HS-27A (cell line): ENCODE data around the gene SLIT3.
"Not testable (repeated sequence)": the region's sequence is repeated elsewhere in the genome, so short reads cannot be mapped to it uniquely, and the experiment has no call there.

Experiments used
- DNase-seq: peaks from one replicate; pipeline ENCODE4 v3.0.0-alpha.2; 2012; ENCODE audit warnings: low read depth, missing footprints

SLIT3 gene

GRCh38 chr5:168668078-168668477 lies 632.9 kb downstream of the SLIT3 start:
- DNase-seq: no peak

GRCh38 chr5:168667301-168667840 lies 633.6 kb downstream of the SLIT3 start:
- no peak for DNase-seq

DNA sequence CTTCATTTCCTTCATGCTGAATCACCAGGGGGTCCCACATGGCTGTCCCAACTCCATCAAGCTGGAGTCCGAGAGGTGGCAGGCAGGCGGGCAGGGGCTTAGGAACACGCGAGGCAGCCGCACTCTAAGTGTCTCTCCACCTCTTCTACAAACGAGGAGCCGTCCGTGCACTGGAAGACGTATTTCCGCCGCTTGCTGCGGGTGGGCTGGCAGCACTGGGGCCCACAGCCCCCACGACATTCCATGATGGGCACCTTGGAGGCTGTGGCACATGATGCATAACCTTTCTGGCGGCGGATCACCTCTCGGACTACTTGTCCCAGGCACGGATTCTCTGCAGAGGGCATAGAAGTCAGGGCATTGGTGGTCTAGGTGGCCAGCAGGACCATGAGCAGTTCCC lies 634.6 kb downstream of the SLIT3 start:
- no peak for DNase-seq

DNA sequence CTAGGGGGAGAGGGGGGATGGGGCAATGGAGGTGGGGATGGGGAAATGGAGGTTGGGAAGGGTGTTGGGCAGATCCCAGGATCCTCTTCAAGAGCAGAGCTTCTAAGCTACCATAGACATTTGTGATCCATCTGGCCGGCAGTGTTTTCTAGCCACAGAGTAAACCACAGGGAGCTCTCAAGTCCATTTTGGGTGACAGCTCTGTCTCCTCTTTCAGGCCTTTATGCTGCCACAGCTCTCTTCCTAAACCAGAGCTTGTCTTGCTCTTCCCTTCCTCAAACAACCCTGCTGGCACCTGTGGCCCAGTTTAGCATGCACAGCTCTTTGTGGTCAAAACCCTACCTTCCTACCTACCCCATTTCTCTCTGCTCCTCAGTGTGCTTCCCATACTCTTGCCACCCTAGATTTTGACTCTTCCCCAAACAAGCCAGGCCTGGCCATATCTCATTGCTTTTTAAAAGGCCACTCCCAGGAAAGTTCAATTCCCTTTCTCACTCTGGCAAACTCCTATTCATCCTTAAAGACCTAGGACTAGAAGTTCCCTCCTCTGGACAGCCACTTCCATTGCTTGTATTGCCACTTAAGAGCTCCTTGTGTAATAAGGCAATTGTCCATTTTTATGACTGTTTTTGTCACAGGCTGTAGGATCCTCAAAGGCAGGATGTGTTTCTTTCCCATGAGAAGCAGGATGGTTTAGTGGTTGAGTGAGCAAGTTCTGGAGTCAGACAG lies 637.5 kb downstream of the SLIT3 start:
- DNase-seq: no peak

DNA sequence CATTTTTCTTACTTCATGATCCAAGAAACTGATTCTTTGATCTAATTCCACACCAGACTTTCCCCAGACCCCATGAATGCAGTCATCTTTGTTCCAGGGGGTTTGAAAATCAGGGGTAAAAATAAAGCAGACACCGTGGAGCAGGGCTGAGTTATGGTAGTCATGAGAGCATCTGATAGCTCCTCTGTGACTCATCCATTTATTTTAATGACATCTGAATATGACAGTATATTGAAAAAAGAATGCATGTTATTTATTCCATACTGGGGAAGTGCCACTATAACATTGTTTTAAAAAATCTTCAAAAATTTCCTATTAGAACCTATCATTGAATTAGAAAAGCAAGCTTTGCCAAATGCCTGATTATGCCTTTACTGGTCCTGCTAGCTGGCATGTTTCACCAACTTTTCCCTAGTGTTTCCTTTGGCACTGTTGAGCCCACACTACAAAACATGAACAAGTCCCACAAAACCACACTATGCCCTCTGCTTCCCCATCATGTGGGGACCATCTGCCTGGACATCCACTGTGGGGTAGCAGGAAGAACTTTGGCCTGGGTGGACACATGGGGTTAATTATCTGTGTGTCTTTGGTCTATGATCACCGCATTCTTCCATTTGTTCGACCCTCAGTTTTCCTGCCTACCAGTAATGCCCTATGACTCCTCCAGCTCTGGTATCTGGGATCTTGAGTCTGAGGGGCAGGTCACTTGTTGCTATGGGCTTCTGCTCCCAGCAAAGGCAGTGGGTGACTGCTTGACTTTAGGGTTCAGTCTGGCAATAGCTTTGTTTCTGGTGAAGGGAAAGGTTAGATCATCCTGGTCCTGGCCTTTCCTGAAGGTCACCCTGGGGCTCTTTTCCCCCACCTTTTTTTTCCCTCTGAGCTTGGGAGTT lies 639.1 kb downstream of the SLIT3 start:
- no peak for DNase-seq

DNA sequence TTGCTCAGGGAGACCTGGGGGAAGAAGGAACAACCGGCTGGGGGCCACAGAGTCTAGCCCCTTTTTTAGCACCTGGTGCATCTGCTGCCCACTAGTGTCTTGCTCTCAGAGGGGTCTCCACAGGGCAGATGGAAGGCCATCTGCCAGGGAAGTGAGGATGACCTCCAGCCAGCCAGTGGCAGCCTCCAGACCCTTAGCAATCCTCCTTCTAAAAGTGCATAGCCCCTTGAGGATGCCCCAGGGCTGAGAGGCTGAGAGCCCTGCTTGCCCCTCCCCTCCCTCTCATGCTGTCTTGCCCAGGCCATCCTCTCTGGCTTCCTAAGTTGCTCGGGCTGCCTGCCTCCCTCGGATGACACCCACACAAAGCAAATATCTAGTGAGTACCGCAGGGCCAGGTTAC lies 640.2 kb downstream of the SLIT3 start:
- DNase-seq: no peak

- DNase-seq: no peak
Observed at GRCh38 chr5:168659286-168659847, 641.6 kb downstream of the SLIT3 start.

DNA sequence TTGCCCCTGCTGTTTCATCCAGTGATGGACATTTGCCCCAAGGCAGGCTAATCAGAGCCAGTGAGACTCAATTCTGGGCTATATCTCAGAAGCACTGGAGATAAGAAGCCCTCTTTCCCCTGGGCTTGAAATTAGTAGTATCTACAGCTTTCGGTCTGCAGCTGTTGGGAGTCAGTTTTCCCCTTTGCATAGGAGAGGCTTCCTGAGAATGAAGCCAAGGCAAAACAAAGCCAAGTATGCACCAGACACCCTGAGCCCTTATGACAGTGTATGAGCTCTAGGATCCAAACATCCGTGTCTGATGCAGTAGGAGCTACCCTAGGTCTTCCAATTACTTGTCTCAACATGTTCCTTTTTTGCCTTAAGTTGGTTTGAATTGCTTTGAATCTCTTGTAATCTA lies 642.5 kb downstream of the SLIT3 start:
- no peak for DNase-seq

- DNase-seq: no peak
Observed at GRCh38 chr5:168656633-168657032, 644.3 kb downstream of the SLIT3 start.

DNA sequence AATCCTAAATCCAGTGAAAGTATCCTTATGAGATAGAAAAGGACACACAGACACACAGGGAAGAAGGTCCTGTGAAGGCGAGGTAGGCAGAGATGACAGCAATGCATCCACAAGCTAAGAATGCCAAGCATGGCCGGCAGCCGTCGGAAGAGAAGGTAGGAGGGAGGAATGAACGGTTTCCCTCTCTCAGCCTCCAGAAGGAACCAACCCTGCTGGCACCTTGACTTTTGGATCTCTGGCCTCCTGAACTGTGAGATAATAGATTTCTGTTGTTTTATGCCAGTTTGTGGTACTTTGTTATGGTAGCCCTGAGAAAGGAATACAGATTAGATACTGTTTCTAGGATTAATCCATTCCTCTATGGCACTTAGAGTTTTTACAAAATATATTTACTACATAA lies 645.6 kb downstream of the SLIT3 start:
- no peak for DNase-seq

- DNase-seq: no peak
Observed at GRCh38 chr5:168654211-168654721, 646.7 kb downstream of the SLIT3 start.

DNA sequence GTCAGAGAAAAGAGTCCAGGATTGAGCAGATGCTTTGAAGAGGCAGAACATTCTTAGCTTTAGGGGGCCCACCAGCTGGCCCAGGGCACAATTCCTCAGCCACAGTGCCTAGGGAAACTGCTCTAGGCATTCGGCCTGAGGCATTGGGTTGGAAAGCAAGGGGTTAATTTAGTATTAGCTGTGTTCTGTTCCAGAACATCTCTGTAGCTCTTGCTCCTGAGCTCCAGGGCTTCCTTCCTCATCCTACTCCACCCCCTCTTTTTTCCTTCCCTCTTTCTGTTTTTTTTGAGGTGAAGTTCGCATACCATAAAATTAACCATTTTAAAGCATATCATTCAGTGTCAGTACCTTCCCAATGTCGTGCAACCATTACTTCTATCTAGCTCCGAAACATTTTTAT lies 647.3 kb downstream of the SLIT3 start:
- DNase-seq: no peak

GRCh38 chr5:168651648-168652047 lies 649.3 kb downstream of the SLIT3 start:
- DNase-seq: peak; percentile 58

DNA sequence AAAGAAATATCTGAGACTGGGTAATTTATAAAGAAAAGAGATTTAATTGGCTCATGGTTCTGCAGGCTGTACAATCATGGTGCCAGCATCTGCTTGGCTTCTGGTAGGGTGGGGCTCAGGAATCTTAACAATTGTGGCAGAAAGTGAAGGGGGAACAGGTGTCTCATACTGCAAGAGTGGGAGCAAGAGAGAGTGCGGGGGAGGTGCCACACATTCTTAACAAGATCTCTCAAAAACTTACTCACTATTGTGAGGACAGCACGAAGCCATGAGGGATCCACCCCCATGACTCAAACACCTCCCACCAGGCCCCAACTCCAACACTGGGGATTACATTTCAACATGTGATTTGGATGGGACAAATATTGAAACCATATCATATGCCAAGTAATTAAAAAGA lies 651.6 kb downstream of the SLIT3 start:
- no peak for DNase-seq

GRCh38 chr5:168648576-168648975 lies 652.4 kb downstream of the SLIT3 start:
- no peak for DNase-seq

DNA sequence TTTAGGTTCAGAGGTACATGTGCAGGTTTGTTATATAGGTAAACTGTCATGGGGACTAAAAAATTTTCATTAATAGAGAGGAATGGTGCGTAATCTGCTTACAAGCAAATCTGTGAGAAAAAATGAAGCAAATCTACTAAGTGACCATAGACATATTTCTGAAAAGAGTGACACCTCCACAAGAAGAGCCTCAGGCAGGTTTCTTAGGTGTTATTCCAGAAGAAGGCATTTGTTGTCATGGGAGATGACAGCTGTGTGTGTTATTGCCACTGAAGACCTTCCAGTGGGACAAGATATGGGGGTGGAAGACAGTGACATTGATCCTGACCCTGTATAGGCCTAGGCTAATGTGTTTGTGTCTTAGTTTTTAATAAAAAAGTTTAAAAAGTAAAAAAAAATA lies 652.9 kb downstream of the SLIT3 start:
- DNase-seq: no peak

DNA sequence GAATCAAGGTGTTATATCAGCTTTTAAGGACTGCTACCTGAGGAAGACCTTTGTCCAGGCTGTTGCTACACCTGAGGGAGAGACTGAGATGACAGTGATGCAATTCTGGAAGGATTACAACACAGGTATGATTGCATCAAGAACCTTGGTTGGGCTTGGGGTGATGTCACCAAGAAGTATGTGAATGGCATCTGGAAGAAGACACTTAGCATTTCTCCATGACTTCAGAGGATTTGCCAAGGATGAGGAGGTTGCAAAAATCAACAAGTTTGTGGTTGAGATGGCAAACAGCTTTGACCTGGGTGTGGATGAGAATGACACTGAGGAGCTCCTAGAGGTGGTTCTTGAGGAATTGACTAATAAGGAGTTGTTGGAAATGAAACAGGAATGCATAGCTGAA lies 653.9 kb downstream of the SLIT3 start:
- DNase-seq: no peak

DNA sequence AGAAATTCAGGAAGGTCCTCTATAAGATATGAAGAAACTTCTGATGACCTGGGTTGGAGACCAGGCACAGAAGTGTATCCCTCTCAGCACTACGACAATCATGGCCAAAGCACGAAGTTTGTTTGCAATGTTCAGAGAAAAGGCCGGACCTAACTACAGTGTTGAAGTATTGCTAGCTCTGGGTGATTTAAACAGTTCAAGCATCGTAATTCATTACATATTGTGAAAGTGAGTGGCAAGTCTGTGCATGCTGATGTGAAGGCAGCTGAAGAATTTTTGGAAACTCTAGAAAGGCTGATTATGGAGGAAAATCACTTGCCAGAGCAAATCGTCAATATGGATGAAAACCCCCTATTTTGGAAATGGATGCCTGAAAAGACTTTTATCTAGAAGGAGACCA lies 654.6 kb downstream of the SLIT3 start:
- DNase-seq: no peak

DNA sequence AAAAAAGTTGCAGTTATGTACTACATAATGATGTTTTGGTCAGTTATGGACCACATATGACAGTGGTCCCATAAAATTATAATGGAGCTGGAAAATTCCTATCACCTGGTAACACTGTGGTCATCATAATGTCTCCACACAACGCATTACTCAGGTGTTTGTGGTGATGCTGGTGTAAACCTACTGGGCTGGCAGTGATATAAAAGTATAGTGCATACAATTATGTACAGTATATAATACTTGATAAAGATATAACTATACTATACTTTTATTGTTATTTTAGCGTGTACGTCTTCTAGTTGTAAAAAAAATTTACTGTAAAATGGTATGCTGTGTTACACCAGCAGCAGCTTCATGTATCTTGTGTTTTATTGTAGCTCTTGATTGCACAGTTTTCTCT lies 655.7 kb downstream of the SLIT3 start:
- DNase-seq: no peak

- DNase-seq: no peak
Observed at GRCh38 chr5:168642019-168642418, 658.9 kb downstream of the SLIT3 start.

GRCh38 chr5:168638846-168639245 lies 662.1 kb downstream of the SLIT3 start:
- not testable (repeated sequence) for DNase-seq

GRCh38 chr5:168637793-168638192 lies 663.1 kb downstream of the SLIT3 start:
- no peak for DNase-seq

GRCh38 chr5:168637281-168637680 lies 663.7 kb downstream of the SLIT3 start:
- no peak for DNase-seq
